H9 (cell line): ENCODE results near the gene DENND6B. TPM values are rescaled to one million over a fixed set of nuclear protein-coding genes. Genes with fewer than 3 reads are reported as not detected.

ENCODE experiments used
- DNase-seq: peaks from one replicate; pipeline ENCODE4 v3.0.0-alpha.2; 2017
- H2AFZ ChIP-seq: one replicate; pipeline ENCODE4 v1.6.1; 2013; ENCODE audit warnings: mild to moderate bottlenecking, low read length, control low read depth, moderate library complexity
- H2AK5ac ChIP-seq: 2 replicates; pipeline ENCODE4 v1.6.1; 2013; ENCODE audit warnings: low read length, control low read depth, mixed read lengths; ENCODE audit not compliant: insufficient read length
- H2BK120ac ChIP-seq: one replicate; pipeline ENCODE4 v1.6.1; 2013; ENCODE audit warnings: low read depth, mild to moderate bottlenecking, low read length, control low read depth, inconsistent platforms; ENCODE audit not compliant: poor library complexity, severe bottlenecking
- H2BK12ac ChIP-seq: 2 replicates; pipeline ENCODE4 v1.6.1; 2013; ENCODE audit warnings: low read length, control low read depth, mixed read lengths, low read depth; ENCODE audit not compliant: insufficient read length
- H2BK15ac ChIP-seq: 2 replicates; pipeline ENCODE4 v1.6.1; 2013; ENCODE audit warnings: low read depth, low read length, control low read depth
- H2BK20ac ChIP-seq: one replicate; pipeline ENCODE4 v1.6.1; 2013; ENCODE audit warnings: low read depth, mild to moderate bottlenecking, low read length, control low read depth, inconsistent platforms; ENCODE audit not compliant: poor library complexity, severe bottlenecking
- H2BK5ac ChIP-seq: 2 replicates; pipeline ENCODE4 v1.6.1; 2013; ENCODE audit warnings: low read length, control low read depth, mixed read lengths; ENCODE audit not compliant: insufficient read length
- H3K14ac ChIP-seq: 2 replicates; pipeline ENCODE4 v1.6.1; 2013; ENCODE audit warnings: low read length, control low read depth; ENCODE audit not compliant: insufficient read depth
- H3K18ac ChIP-seq: 2 replicates; pipeline ENCODE4 v1.6.1; 2013; ENCODE audit warnings: low read depth, mild to moderate bottlenecking, mixed read lengths, low read length, control low read depth; ENCODE audit not compliant: insufficient read length
- H3K23ac ChIP-seq: 2 replicates; pipeline ENCODE4 v1.6.1; 2013; ENCODE audit warnings: low read length, control low read depth, mixed read lengths, low read depth; ENCODE audit not compliant: insufficient read length
- H3K23me2 ChIP-seq: 2 replicates; pipeline ENCODE4 v1.6.1; 2013; ENCODE audit warnings: low read depth, mild to moderate bottlenecking, mixed read lengths, low read length, control low read depth; ENCODE audit not compliant: insufficient read length, poor library complexity, severe bottlenecking
- H3K27ac ChIP-seq: 2 replicates; pipeline ENCODE4 v1.5.1; 2013; ENCODE audit warnings: low read length, control low read depth, mixed read lengths, low read depth; ENCODE audit not compliant: insufficient read length
- H3K27me3 ChIP-seq: 2 replicates; pipeline ENCODE4 v1.6.1; 2013; ENCODE audit warnings: low read length, control low read depth, inconsistent platforms; ENCODE audit not compliant: insufficient read depth
- H3K4ac ChIP-seq: 2 replicates; pipeline ENCODE4 v1.6.1; 2013; ENCODE audit warnings: low read depth, mild to moderate bottlenecking, control low read depth, inconsistent platforms, low read length, moderate library complexity
- H3K4me1 ChIP-seq: 2 replicates; pipeline ENCODE4 v1.6.1; 2013; ENCODE audit warnings: low read length, control low read depth, inconsistent platforms; ENCODE audit not compliant: insufficient read depth
- H3K4me2 ChIP-seq: 2 replicates; pipeline ENCODE4 v1.6.1; 2013; ENCODE audit warnings: low read length, control low read depth, mixed read lengths; ENCODE audit not compliant: insufficient read length, insufficient read depth
- H3K56ac ChIP-seq: 2 replicates; pipeline ENCODE4 v1.6.1; 2013; ENCODE audit warnings: low read depth, mild to moderate bottlenecking, mixed read lengths, low read length, control low read depth; ENCODE audit not compliant: insufficient read length
- H3K79me1 ChIP-seq: 2 replicates; pipeline ENCODE4 v1.6.1; 2013; ENCODE audit warnings: low read depth, mild to moderate bottlenecking, moderate library complexity, low read length, control low read depth, inconsistent platforms; ENCODE audit not compliant: insufficient read depth, poor library complexity, severe bottlenecking
- H3K79me2 ChIP-seq: 2 replicates; pipeline ENCODE4 v1.6.1; 2013; ENCODE audit warnings: low read length, control low read depth, inconsistent platforms; ENCODE audit not compliant: insufficient read depth
- H3K9ac ChIP-seq: 2 replicates; pipeline ENCODE4 v1.6.1; 2013; ENCODE audit warnings: low read length, control low read depth, mixed read lengths; ENCODE audit not compliant: insufficient read length; ENCODE audit errors: extremely low read depth
- H3K9me3 ChIP-seq: one replicate; pipeline ENCODE4 v1.6.1; 2013; ENCODE audit warnings: low read depth, low read length, inconsistent platforms; ENCODE audit not compliant: control insufficient read depth
- H3T11ph ChIP-seq: one replicate; pipeline ENCODE4 v1.6.1; 2013; ENCODE audit warnings: mild to moderate bottlenecking, low read length, control low read depth, inconsistent platforms
- H4K20me1 ChIP-seq: one replicate; pipeline ENCODE4 v1.6.1; 2013; ENCODE audit not compliant: control insufficient read depth, insufficient read length, insufficient read depth
- H4K5ac ChIP-seq: 2 replicates; pipeline ENCODE4 v1.6.1; 2013; ENCODE audit warnings: low read depth, mild to moderate bottlenecking, mixed read lengths, low read length, control low read depth; ENCODE audit not compliant: insufficient read length
- H4K8ac ChIP-seq: replicated peaks from 2 replicates; pipeline ENCODE4 v1.6.1; 2013; ENCODE audit warnings: low read length, control low read depth, mixed read lengths, low read depth; ENCODE audit not compliant: insufficient read length
- H4K91ac ChIP-seq: 2 replicates; pipeline ENCODE4 v1.6.1; 2013; ENCODE audit warnings: low read depth, mild to moderate bottlenecking, moderate library complexity, mixed read lengths, low read length, control low read depth; ENCODE audit not compliant: insufficient read length
- H3K27ac Mint-ChIP-seq, 3 experiments: 2 replicates in 2 of 3; 3 replicates in 1 of 3; pipeline ENCODE4 v1.8.0; 2020 to 2021; ENCODE audit warnings: mixed read lengths in 3 of 3, mild to moderate bottlenecking in 1 of 3, moderate library complexity in 1 of 3
- H3K27me3 Mint-ChIP-seq: 2 replicates; pipeline ENCODE4 v1.8.0; 2021; ENCODE audit warnings: low read depth, mild to moderate bottlenecking, moderate library complexity, mixed read lengths
- H3K36me3 Mint-ChIP-seq, 3 experiments: 2 replicates in 2 of 3; 3 replicates in 1 of 3; pipeline ENCODE4 v1.8.0; 2020 to 2021; ENCODE audit warnings: low read depth in 3 of 3, mixed read lengths in 3 of 3; ENCODE audit not compliant: insufficient read depth in 1 of 3
- H3K4me1 Mint-ChIP-seq, 2 experiments: 2 replicates each; pipeline ENCODE4 v1.8.0; 2020; ENCODE audit warnings: mixed read lengths in 2 of 2
- H3K4me3 Mint-ChIP-seq, 2 experiments: 2 replicates in 1 of 2; 3 replicates in 1 of 2; pipeline ENCODE4 v1.8.0; 2020 to 2021; ENCODE audit warnings: mild to moderate bottlenecking in 2 of 2, mixed read lengths in 2 of 2, moderate library complexity in 1 of 2
- H3K9me3 Mint-ChIP-seq, 2 experiments: 2 replicates in 1 of 2; 3 replicates in 1 of 2; pipeline ENCODE4 v1.8.0; 2020; ENCODE audit warnings: mild to moderate bottlenecking in 2 of 2, mixed read lengths in 2 of 2, moderate library complexity in 1 of 2
- CTCF ChIP-seq: fragments of 200-600 bp; sonication (generic); conservative IDR thresholded peaks from 3 replicates; pipeline ENCODE4 v1.8.0; 2021; ENCODE audit warnings: antibody characterized with exemption, mild to moderate bottlenecking
- WGBS: extraction: QIAGEN DNeasy Blood & Tissue Kit; methylation state at CpG from one replicate; pipeline ENCODE4 v1.1.7; 2013; ENCODE audit warnings: missing lambda C conversion rate, low lambda C conversion rate, mixed read lengths; ENCODE audit not compliant: insufficient read length; ENCODE audit errors: extremely low coverage; 5-methylcytosine and 5-hydroxymethylcytosine counted together
- total RNA-seq: library from RNA; stranded (reverse); gene quantifications from 2 replicates; pipeline ENCODE4 v1.2.1, GENCODE V29; 2021

The DENND6B gene
- total RNA-seq, 1 experiment from 2014 or later, result 1.5 TPM

GRCh38 chr22:50280022-50280707 is 46.6 kb downstream of the DENND6B start:
- no peak overlapping the region for H2AK5ac ChIP-seq
- H3K9me3 ChIP-seq, result no peaks in the 10 kb centered on the region
- Mint-ChIP-seq H3K4me3 (no peak overlapping the region), H3K36me3 (peaks cover 41 to 67% (median 65%) of the 10 kb centered on the region in 3 experiments), H3K9me3 (peaks cover 8 to 13% of the 10 kb centered on the region in 2 experiments), H3K27ac (no peak overlapping the region; a peak in 1 of 7 replicates), H3K27me3 (no peaks in the 10 kb centered on the region), H3K4me1 (no peaks in the 10 kb centered on the region)
- H3K27ac ChIP-seq, result no peak overlapping the region
- H3K4ac ChIP-seq, result no peak overlapping the region
- no peak overlapping the region for H2BK120ac ChIP-seq
- peaks cover 3% of the 10 kb centered on the region for H3K23me2 ChIP-seq
- H2BK12ac ChIP-seq, result no peak overlapping the region
- no peak overlapping the region for H2AFZ ChIP-seq
- WGBS, result no CpG with 5 or more reads among the region's 38 CpGs
- no peak overlapping the region for H3K4me2 ChIP-seq
- no peak overlapping the region for H4K8ac ChIP-seq
- no peak for DNase-seq
- H3T11ph ChIP-seq, result no peak overlapping the region
- H3K18ac ChIP-seq, result no peak overlapping the region
- H3K79me2 ChIP-seq, result no peaks in the 10 kb centered on the region
- H3K9ac ChIP-seq, result no peak overlapping the region
- no peak overlapping the region for H3K14ac ChIP-seq
- H3K79me1 ChIP-seq, result no peaks in the 10 kb centered on the region
- no peak overlapping the region for H2BK5ac ChIP-seq
- no peak overlapping the region for H4K5ac ChIP-seq
- H4K91ac ChIP-seq, result no peak overlapping the region
- H4K20me1 ChIP-seq, result no peaks in the 10 kb centered on the region
- H3K23ac ChIP-seq, result no peak overlapping the region
- H3K4me1 ChIP-seq, result no peaks in the 10 kb centered on the region
- no peak for TF ChIP-seq CTCF
- no peaks in the 10 kb centered on the region for H3K27me3 ChIP-seq
- no peak overlapping the region for H3K56ac ChIP-seq
- H2BK15ac ChIP-seq, result no peak overlapping the region
- no peak overlapping the region for H2BK20ac ChIP-seq
